ENCODE measurements around the gene ARHGAP6.
A peak's percentile ranks its signal among the peaks of the same experiment; 100 is the strongest.

The ARHGAP6 gene

GRCh38 chrX:11209798-11210414, 455.8 kb downstream of the ARHGAP6 start:
- no peak for DNase-seq

GRCh38 chrX:11206716-11207115, 459.0 kb downstream of the ARHGAP6 start:
- DNase-seq = no peak

- DNase-seq = no peak
These were observed 459.9 kb downstream of the ARHGAP6 start for GRCh38 chrX:11205796-11206195.

GRCh38 chrX:11197671-11198070, 468.0 kb downstream of the ARHGAP6 start:
- no peak for DNase-seq

- DNase-seq = no peak
These were observed 469.2 kb downstream of the ARHGAP6 start for GRCh38 chrX:11196476-11196875.

GRCh38 chrX:11193035-11193469, 472.7 kb downstream of the ARHGAP6 start:
- no peak for DNase-seq

- DNase-seq = no peak
These were observed 474.8 kb downstream of the ARHGAP6 start for GRCh38 chrX:11190745-11191510.

GRCh38 chrX:11189097-11189496, 476.6 kb downstream of the ARHGAP6 start:
- DNase-seq = no peak

GRCh38 chrX:11188664-11189063, 477.1 kb downstream of the ARHGAP6 start:
- no peak for DNase-seq

GRCh38 chrX:11187001-11187400, 478.7 kb downstream of the ARHGAP6 start:
- no peak for DNase-seq

GRCh38 chrX:11185861-11186260, 479.9 kb downstream of the ARHGAP6 start:
- no peak for DNase-seq

- DNase-seq = no peak
These were observed 485.1 kb downstream of the ARHGAP6 start for GRCh38 chrX:11180571-11180970.

GRCh38 chrX:11172415-11172814, 493.3 kb downstream of the ARHGAP6 start:
- no peak for DNase-seq

GRCh38 chrX:11171956-11172355, 493.8 kb downstream of the ARHGAP6 start:
- no peak for DNase-seq

GRCh38 chrX:11164433-11164832, 501.3 kb downstream of the ARHGAP6 start:
- DNase-seq = no peak

- DNase-seq = no peak
These were observed 506.6 kb downstream of the ARHGAP6 start for GRCh38 chrX:11159149-11159548.

GRCh38 chrX:11151799-11152559, 513.7 kb downstream of the ARHGAP6 start:
- DNase-seq = no peak

- no peak for DNase-seq
These were observed 517.3 kb downstream of the ARHGAP6 start for GRCh38 chrX:11148401-11148800.

- DNase-seq = no peak
These were observed 519.3 kb downstream of the ARHGAP6 start for GRCh38 chrX:11146411-11146810.

GRCh38 chrX:11143931-11144678, 521.6 kb downstream of the ARHGAP6 start:
- peak; percentile 3 to 18 for DNase-seq

- DNase-seq = no peak
These were observed 527.0 kb downstream of the ARHGAP6 start for GRCh38 chrX:11138498-11139390.

Measured in stimulated activated CD4-positive, alpha-beta T cell treated with anti-CD3 and anti-CD28 coated beads, Interleukin-4, amount 100 ng/mL, for 4 hours (primary cell).